Activated CD4-positive, alpha-beta T cell treated with anti-CD3 and anti-CD28 coated beads, Interleukin-2, amount 50 U/mL, for 1 hour (primary cell): ENCODE measurements around the gene ZNF677.
"Not testable (repeated sequence)": the region's sequence is repeated elsewhere in the genome, so short reads cannot be mapped to it uniquely, and the experiment has no call there.

Experiments
- DNase-seq: peaks from one replicate; pipeline ENCODE4 v3.0.0-alpha.2; 2020

Gene ZNF677

DNA sequence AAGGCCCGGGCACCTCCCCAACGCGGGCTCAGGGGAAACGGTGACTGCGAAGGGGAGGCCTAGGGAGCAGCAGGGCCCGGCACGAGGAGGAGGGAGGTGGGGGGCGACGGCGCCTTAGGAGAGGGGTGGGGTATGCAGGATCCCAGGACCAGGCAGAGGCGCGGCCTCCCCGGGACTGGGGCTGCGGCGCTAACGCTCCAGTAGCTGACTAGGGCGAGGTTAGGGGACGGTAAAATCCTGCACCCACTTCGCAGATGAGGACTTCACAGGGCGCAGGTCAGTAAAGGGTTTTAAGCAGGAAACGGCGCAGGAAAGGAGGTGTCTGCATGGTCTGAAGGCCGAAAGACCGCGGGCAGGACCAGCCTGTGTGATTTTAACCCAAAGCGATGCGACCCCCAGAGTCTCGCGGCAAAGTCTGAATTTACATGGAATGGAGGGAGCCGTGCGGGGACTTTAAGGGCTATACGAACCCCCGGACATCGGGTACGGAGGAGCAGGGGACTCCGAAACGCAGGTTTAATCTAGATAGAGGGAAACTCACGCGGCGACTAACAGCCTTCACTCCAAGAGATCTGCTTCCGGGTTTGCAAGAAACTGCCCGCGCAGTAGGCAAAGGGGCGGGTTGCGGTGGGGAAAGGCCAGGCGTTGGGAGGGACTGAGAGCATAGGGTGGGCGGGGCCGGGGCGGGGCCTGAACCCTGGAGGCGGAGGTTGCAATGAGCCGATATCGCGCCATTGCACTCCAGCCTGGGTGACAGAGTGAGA lies 61.7 kb downstream of the ZNF677 start, which contains the start of gene ZNF665:
Gene ZNF665, minus strand, starts transcription at position 588 of the 764 bp plus-strand sequence. CDS start 10,460 bp downstream, outside the sequence.
- DNase-seq, result peak; percentile 56

DNA sequence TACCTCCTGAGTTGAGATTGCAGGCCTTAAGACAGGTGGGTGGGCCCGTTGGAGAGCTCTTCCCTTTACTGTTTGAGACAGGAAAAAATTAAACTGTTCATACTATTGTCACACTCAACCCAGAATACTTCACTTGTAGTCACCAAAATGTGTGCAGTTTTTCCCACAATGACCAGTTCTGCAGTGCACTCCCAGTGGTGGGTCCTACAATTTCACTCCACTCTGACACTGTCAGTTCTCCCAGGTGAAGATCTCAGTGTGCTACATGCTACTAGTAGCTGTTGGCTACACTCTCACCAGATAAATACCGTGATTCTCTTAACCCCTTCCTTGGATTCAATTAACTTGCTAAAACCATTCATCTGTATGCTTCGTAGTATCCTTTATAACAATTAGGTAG lies 64.4 kb downstream of the ZNF677 start:
- no peak for DNase-seq

DNA sequence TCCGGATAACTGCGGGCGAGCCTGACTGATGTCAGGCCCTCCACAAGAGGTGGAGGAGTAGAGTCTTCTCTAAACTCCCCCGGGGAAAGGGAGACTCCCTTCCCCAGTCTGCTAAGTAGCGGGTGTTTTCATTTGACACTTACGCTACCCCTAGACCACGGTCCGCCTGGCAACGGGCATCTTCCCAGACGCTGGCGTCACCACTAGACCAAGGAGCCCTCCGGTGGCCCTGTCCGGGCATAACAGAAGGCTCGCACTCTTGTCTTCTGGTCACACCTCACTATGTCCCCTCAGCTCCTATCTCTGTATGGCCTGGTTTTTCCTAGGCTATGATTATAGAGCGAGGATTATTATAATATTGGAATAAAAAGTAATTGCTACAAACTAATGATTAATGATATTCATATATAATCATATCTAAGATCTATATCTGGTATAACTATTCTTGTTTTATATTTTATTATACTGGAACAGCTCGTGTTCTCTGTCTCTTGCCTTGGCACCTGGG lies 64.9 kb downstream of the ZNF677 start:
- DNase-seq, result not testable (repeated sequence)
